SH-SY5Y (cell line): ENCODE measurements around the gene DBP.

Experiments used
- GATA2 ChIP-seq: IDR thresholded peaks from 2 replicates; pipeline ENCODE4 v1.6.1; 2011; ENCODE audit warnings: mild to moderate bottlenecking, low read depth, low read length
- GATA3 ChIP-seq: IDR thresholded peaks from 2 replicates; pipeline ENCODE4 v1.6.1; 2011; ENCODE audit warnings: low read depth, mild to moderate bottlenecking, low read length, moderate library complexity

DNA sequence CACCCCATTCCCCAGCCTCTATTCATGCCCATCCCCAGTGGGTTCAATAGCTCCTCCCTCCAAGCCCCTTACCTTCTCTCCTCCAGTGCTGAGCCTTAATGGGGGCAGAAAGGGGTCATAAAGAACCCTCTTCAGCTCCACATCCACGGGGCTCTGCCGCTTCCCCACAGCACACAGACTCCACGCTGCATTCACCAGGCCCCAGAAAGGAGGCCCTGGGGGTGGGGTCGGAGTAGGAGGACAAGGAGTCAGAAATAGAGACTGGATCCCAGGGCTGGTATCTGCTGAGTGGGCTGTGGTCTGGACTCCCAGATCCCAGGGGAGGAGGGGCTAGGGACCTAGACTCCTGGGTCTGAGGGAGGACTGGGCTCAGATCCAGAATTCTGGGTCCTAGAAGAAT lies 7.2 kb upstream of the DBP start:
- no peak for TF ChIP-seq GATA2
- TF ChIP-seq GATA3, result no peak
